ENCODE measurements around the gene GLOD4. TPM values are rescaled to one million over a fixed set of nuclear protein-coding genes. Genes with fewer than 3 reads are reported as not detected.

GLOD4 gene
- total and polyA plus RNA-seq, 10 of the 15 experiments (the other 5 are each of a cell fraction or from before 2014, with no cell fraction given) = 40.8 to 107 (median 81.2) TPM

DNA sequence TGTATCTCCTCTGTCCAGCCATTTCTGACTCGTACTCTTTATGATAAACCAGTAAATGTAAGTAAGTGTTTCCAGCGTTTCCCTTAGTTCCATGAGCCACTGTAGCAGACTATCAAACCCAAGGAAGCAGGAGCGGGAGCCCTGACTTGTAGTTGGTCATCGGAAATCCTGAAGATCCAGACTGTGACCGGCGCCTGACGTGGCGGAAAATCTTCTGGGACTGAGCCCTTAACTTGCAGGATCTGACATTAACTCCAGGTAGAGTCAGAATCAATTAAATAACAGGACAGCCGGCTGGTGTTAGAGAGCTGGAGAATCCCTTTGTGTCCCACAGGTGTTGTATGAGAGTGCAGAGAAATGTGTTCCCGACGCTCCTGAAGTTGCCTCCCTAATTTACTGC is 4.0 kb downstream of the GLOD4 start (continued):
- TF ChIP-seq CEBPZ (IDR thresholded peaks at IDR 0.05; ENCODE audit: low read depth, low read length) (no peak), TBL1XR1 (IDR thresholded peaks at IDR 0.05; ENCODE audit: low read depth, low read length) (no peak), TCF12 (IDR thresholded peaks at IDR 0.05; ENCODE audit: low read depth, low read length) (no peak)

DNA sequence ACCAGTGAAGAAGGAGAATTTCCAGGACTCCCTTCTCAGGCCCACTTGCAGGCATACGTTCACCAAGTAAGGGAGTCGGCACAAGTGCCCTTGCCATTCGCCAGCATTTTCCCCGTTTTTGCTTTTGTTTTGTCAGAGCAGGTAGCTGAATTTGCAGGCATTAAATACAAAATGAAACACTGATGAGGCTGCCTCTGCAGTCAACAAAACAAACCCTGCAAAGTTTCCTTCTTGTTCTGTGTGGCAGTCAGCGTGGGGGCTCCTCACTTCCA is 7.8 kb downstream of the GLOD4 start:
- DNase-seq (ENCODE audit: low read depth, low spot score) = no peak
- ChIA-PET RAD21 (ENCODE audit: unreplicated experiment) (no interaction called here), POLR2A (interaction anchor here (0.6 to 1.5 kb wide), 2 partner anchors 8 to 199 kb away, joined by 5 to 6 read pairs; partner anchors contain the start of genes GLOD4 and MRM3), CTCF (interaction anchor here (1.5 kb wide), 1 partner anchor 207 kb away, joined by 3 read pairs; no protein-coding TSS in a partner anchor), SMC1A (ENCODE audit: uncharacterized antibody, unreplicated experiment) (interaction anchor here (0.8 to 1.5 kb wide), 2 partner anchors 22 to 207 kb away, joined by 3 to 4 read pairs; partner anchors contain the start of gene GEMIN4)
- BruUV-seq (replicated peaks) = no TSS peak
- H3K36me3 ChIP-seq (ENCODE audit: control insufficient read depth in 2 of 2, insufficient read depth in 2 of 2, low read length in 1 of 2) = peaks cover 8 to 35% of the 10 kb centered on the region in 2 experiments
- H3K4me1 ChIP-seq (ENCODE audit: control insufficient read depth, insufficient read depth, low read length) = peaks cover 10% of the 10 kb centered on the region
- no peaks in the 10 kb centered on the region for H3K79me2 ChIP-seq (ENCODE audit: control insufficient read depth, insufficient read depth, low read length)
- in situ Hi-C loops (cut with MboI) (no loop called here), intact Hi-C loops (cut with micrococcal nuclease; ENCODE audit: unreplicated experiment) (no loop called here)
- H3K27me3 ChIP-seq (replicated peaks in 1 of 2; ENCODE audit: control insufficient read depth in 2 of 2, insufficient read depth in 2 of 2, low read length in 1 of 2) = no peaks in the 10 kb centered on the region
- no peak overlapping the region for H3K9ac ChIP-seq (ENCODE audit: control insufficient read depth, insufficient read depth, low read length)
- WGBS (ENCODE audit: insufficient coverage, insufficient replicate concordance, low lambda C conversion rate, missing lambda C conversion rate) = 82% methylated on average over 5 of the region's 5 CpGs
- H3K27ac ChIP-seq (ENCODE audit: control insufficient read depth, insufficient read depth) = peak overlapping the region; percentile 70; the same call in 1 of the 2 replicates
- H4K20me1 ChIP-seq (ENCODE audit: control insufficient read depth, insufficient read depth) = no peaks in the 10 kb centered on the region
- H3K4me2 ChIP-seq (ENCODE audit: control insufficient read depth, insufficient read depth) = no peak overlapping the region
- H3K9me3 ChIP-seq (replicated peaks; ENCODE audit: control insufficient read depth, insufficient read depth, low read length) = no peaks in the 10 kb centered on the region
- H3K4me3 ChIP-seq = no peak overlapping the region
- no peak for ATAC-seq
- FAIRE-seq = no peak
- no peak overlapping the region for H2AFZ ChIP-seq (ENCODE audit: control insufficient read depth, low read depth, low read length)
- TF ChIP-seq IRF5 (IDR thresholded peaks at IDR 0.05; ENCODE audit: borderline replicate concordance) (no peak), SREBF2 (IDR thresholded peaks at IDR 0.05; ENCODE audit: low read length) (no peak), IKZF2 (IDR thresholded peaks at IDR 0.05) (no peak), ZNF24 (IDR thresholded peaks at IDR 0.05) (no peak), KDM1A (IDR thresholded peaks at IDR 0.05; ENCODE audit: borderline replicate concordance) (no peak), RUNX3 (IDR thresholded peaks at IDR 0.05; ENCODE audit: low read length) (no peak), NFYA (IDR thresholded peaks at IDR 0.05; ENCODE audit: borderline replicate concordance, low read depth, low read length) (no peak), NFIC (IDR thresholded peaks at IDR 0.05; ENCODE audit: low read depth, low read length) (no peak), SRF (IDR thresholded peaks at IDR 0.05; ENCODE audit: low read depth in 2 of 2, low read length in 2 of 2) (no peak), KLF5 (IDR thresholded peaks at IDR 0.05; ENCODE audit: partially characterized antibody) (no peak), ZBED1 (IDR thresholded peaks at IDR 0.05; ENCODE audit: borderline replicate concordance) (no peak)
- TF ChIP-seq, protein P1, sequence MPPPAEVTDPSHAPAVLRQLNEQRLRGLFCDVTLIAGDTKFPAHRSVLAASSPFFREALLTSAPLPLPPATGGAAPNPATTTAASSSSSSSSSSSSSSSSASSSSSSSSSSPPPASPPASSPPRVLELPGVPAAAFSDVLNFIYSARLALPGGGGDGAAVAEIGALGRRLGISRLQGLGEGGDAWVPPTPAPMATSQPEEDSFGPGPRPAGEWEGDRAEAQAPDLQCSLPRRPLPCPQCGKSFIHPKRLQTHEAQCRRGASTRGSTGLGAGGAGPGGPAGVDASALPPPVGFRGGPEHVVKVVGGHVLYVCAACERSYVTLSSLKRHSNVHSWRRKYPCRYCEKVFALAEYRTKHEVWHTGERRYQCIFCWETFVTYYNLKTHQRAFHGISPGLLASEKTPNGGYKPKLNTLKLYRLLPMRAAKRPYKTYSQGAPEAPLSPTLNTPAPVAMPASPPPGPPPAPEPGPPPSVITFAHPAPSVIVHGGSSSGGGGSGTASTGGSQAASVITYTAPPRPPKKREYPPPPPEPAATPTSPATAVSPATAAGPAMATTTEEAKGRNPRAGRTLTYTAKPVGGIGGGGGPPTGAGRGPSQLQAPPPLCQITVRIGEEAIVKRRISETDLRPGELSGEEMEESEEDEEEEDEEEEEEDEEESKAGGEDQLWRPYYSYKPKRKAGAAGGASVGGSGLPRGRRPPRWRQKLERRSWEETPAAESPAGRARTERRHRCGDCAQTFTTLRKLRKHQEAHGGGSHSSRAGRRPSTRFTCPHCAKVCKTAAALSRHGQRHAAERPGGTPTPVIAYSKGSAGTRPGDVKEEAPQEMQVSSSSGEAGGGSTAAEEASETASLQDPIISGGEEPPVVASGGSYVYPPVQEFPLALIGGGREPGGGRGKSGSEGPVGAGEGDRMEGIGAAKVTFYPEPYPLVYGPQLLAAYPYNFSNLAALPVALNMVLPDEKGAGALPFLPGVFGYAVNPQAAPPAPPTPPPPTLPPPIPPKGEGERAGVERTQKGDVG (CRISPR knock-in tag; IDR thresholded peaks at IDR 0.05) = no peak

Data from GM12878 (cell line).